Loucy (cell line): ENCODE measurements around the gene S100A3.

Source experiments
- EZH2phosphoT487 ChIP-seq: fragments of 200-600 bp; IDR thresholded peaks from 2 replicates; pipeline ENCODE4 v1.6.1; 2018; ENCODE audit warnings: antibody characterized with exemption, mild to moderate bottlenecking, moderate library complexity, borderline replicate concordance
- TF ChIP-seq, protein P1 (sequence below): fragments of 200-600 bp; sonication (generic); conservative IDR thresholded peaks from 2 replicates; pipeline ENCODE4 v1.5.1; 2014; ENCODE audit warnings: mild to moderate bottlenecking, antibody characterized with exemption, low read length

DNA sequence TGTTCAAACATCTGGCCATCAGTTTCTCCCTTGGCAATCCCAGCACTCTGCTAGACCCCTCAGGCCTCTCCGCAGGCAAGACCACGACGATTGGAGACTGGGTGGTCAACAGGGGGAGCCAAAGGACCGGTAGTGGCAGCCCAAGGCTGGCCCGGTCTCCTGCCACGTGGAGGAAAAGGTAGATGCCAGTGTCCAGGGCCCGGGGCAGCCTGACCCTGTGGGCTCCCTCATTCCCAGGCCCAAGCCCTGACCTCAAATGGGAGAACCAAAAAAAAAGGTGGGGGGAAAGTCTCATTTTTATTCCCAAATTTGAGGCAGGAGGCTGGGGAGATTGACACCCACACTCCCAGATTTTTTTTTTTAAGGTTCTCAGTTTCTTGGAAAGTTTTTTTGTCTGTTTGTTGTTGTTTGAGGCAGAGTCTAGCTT is 38.1 kb downstream of the S100A3 start:
- TF ChIP-seq, protein P1, sequence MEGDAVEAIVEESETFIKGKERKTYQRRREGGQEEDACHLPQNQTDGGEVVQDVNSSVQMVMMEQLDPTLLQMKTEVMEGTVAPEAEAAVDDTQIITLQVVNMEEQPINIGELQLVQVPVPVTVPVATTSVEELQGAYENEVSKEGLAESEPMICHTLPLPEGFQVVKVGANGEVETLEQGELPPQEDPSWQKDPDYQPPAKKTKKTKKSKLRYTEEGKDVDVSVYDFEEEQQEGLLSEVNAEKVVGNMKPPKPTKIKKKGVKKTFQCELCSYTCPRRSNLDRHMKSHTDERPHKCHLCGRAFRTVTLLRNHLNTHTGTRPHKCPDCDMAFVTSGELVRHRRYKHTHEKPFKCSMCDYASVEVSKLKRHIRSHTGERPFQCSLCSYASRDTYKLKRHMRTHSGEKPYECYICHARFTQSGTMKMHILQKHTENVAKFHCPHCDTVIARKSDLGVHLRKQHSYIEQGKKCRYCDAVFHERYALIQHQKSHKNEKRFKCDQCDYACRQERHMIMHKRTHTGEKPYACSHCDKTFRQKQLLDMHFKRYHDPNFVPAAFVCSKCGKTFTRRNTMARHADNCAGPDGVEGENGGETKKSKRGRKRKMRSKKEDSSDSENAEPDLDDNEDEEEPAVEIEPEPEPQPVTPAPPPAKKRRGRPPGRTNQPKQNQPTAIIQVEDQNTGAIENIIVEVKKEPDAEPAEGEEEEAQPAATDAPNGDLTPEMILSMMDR: peak; percentile 93
- TF ChIP-seq EZH2phosphoT487: no peak
